SW 1271 (cell line): ENCODE results near the gene ABCB10.
"Not testable (repeated sequence)": the region's sequence is repeated elsewhere in the genome, so short reads cannot be mapped to it uniquely, and the experiment has no call there.

Experiments
- DNase-seq, 2 experiments: peaks; one replicate each; lab custom pipeline; 2025; lab: John Stamatoyannopoulos, UW

ABCB10 gene

DNA sequence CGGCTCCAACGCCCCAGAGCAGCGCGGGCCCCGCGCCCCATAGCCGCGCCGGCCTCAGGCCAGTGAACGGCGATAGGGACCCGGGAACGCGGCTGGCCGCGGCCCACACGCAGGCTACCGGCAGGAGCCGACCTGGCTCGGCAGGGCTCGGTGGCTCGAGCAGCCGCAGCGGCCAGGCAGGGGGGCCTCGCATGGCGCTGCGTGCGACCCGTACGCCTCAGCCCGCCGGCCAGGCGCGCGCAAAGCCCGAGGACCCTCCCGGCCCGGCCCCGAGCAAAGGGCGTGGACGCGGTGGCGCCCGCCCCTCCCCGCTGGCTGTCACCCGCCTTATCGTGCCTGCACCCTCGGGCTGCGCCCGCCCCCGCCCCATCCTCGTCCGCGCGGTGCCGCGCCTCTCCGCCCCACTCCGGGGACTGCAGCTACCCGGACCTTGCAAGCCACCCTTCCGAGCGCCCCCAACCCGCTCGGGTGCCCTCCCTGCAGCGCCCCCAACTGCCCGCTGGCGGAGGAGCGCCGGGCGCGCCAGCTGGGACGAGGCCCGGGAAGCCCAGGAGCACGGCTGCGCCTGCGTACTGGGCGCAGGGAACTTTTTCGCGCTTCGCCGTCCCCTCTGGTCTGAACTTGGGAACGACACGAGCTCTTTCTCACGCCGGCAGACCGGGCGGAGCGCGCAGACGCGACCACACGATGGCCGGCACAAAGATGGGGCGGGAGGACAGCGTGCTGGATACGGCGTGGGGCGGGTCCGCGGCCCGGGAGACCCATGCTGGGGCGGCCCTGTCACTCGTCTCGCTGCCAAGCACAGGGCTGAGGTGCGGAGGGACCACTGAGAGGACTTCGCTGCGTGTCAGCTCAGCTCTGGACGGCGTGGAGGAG is at the start of gene ABCB10:
Gene ABCB10, minus strand, starts transcription at position 248 of the 876 bp plus-strand sequence. Its CDS starts 55 bp downstream, at position 193.
- peak; percentile 57 to 83 for DNase-seq

DNA sequence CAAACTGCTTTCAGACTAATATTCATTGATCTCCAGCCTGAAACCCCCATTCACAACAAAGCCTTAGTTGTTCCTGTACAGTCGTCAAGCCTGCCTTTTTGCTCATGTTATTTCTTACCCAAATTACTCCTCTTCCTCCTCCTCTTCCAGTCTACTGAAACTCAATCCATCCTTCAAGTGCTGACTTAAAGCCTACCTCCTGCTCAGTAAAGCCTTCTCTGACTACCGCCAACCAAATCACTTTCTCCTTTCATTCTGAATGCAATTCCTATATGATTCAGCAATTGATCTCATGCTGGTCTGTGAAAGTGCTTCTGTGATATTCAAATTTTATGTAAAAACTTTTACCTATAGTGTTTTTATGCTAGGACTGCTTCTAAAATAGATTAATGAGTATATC is 48.9 kb upstream of the ABCB10 start:
- no peak for DNase-seq

DNA sequence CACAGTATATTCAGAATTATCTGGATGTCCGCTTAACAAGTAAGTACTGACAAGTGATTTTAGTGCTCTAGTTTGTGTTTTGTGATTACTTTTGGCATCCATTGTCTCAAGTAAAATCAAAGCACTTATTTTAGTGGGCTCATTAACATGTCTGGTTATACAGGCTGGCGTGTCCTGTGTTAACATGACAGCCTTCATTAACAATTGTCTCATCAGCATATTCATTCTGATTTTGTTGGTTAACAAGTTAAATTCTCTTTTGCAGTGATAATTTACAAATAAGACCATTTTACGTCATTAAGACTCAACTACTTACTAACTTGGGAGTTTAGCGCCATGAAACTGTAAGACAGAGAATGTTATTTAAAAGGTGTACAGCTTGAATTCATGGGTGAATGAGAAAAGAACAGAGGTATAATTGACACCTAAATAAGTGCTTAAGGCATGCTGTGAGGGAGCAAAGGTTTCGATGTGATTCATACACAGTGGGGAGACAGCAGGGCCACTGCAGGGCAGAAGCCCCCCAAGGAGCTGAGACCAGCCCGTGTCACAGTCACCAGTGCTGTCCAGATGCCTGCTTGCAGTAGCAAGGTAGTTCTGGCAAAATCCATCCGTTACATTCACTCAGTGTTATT is 45.0 kb upstream of the ABCB10 start:
- no peak for DNase-seq

DNA sequence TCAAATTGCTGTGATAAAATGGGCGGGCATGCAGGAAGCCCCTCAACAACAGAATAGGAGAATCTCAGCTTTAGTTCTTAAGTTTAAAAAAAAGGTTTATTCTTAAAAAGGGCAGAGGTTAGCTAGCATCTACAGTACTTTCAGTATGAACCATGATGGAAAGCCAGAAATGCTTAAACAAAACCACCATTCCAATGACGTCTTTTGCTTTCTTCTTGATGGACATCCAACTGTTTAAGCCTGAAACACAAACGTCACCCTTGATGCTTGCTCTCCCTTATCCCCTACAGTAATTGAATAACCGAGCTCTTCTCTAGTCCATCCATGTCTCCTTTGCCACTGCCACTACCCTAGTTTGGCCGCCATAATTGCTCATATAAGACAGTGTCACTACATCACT is 41.7 kb upstream of the ABCB10 start:
- no peak for DNase-seq

DNA sequence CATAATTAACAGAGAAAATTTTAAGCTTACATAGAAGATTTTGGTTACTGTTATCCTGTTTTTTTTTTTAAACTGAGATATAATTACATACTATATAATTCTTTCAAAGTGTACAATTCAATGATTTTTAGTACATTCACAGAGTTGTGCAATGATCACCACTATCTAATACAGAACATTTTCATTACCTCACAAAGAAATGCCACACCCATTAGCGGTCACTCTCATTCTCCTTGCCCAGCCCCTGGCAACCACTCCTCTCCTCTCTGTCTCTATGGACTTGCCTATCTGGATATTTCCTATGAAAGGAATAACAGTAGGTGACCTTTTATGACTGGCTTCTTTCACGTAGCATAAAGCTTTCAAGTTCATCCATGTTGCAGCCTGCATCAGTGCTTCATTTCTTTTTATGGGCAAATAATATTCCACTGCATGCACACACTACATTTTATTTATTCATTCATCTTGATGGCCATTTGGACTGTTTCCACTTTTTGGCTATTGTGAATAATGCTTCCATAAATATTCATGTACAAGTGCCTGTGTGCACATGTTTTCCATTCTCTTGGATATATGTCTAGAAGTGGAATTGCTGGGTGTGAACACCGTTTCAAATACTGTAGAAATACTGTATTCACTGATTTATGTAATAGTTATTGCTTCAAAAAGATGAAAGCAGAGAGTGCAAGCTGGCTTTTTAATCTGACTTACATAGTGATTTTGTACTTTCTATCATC is 40.9 kb upstream of the ABCB10 start:
- DNase-seq = no peak

DNA sequence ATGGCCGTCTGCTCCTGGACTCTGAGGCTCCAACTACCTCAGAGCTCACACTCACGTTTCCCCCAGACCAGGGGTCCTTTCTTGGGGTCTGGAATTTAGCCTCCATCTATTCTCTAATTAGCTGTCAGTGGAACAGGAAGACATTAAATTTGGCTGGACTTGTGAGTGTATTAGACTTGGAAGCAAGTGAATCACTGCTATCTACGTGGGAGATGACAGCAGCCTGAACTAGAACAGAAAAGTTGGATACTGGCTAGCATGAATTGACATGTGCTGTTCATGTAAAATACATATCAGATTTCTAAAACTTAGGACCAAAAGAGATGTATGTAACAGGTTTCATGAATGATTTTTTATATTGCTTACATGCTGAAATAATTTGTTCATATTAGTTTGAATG is 39.4 kb upstream of the ABCB10 start:
- no peak for DNase-seq

DNA sequence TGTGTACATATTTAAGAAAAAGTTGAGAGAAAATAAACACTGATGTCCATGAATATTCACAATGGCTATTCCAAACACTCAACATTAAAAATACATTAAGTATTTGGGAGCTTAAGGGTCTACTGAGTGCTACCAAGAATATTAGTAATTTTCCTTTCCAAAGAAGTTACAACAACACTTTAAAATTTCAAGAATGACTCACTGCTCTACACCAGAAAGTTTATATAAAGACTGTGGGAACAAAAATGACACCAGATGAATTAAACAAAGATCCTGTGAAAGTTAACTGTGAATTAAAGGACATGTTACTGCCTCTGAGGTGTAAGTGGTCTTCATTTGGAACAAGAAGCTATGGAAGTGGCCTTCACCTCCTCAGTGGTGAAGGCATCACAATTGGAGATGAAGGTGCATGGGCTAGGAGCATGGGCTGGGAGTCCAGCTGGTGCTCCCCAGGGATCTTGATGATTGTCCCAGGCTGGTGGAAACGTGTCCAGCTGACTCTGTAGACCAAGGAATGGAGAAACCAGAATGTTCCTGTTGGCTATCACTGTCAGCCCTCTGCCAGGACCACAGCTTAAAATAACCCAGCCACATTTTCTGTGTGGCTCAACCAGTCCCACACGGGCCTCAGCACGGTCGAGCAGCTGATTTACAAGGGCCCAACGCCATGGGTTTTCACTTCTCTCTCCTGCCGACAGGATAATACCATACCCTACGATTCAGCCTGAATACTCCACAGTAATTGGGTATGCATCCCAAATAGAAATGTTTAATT is 38.6 kb upstream of the ABCB10 start:
- DNase-seq = no peak

DNA sequence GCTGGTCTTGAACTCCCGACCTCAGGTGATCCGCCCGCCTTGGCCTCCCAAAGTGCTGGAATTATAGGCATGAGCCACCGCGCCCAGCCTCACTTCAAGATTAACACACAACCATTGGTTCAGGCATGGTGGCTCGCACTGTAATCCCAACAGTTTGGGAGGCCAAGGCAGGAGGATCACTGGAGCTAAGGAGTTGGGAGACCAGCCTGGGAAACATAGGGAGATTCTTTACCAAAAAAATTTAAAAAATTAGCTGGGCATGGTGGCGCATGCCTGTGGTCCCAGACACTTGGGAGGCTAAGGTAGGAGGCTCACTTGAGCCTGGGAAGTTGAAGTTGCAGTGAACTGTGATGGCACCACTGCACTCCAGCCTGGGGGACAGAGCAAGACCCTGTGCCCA is 37.4 kb upstream of the ABCB10 start:
- DNase-seq = not testable (repeated sequence)

DNA sequence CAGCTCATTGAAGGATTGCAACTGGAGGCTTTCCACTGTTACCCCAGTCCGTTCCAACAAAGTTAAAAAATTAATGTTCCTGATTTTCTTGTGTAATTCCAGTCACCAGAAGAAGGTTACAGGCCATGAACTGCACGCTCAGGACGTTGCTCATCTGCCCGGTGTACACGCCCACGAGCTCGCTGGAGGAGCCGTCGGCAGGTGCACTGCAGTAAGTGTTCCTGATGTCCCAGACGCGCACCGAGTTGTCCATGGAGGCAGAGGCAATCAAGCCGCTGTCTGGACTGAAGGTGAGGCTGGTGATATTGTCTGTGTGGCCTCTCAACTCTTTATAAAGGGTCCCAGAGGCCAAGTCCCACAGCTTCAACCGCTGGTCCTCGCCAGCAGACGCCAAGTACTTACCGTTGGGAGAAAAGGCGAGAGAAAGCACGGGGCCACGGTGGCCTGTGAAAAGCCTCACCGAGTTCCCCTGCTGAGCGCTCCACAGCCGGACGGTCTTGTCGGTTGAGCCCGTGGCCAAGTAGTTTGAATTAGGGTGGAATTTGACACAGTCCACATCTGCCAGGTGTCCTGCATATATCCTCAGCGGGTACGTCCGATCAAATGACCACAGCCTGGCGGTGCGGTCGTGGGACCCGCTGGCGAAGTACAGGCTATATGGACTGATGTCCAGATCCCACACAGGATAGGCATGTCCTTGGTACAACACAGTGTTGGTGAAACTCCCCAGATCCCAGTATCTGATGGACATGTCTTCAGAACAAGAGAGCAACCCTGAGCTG is 35.9 kb upstream of the ABCB10 start:
- DNase-seq = no peak

DNA sequence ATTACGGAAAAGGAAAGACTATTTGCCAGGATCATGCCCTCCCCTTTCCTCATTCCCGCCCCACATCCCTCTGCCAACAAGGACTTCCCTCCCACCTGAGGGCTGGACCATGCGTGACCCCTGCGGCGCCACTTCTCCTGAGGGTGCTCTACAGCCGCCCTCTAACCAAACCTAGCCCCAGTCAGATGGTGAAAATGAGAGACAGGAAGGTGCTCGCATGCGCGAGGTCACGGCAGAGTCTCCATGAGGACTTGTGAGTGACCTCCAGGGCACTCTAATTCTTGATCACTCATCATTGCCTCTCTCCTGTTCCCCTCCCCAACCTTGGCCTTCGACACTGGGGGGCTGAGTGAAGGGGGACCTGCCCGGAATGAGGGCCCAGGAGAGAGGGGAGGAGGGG is 35.3 kb upstream of the ABCB10 start:
- no peak for DNase-seq

DNA sequence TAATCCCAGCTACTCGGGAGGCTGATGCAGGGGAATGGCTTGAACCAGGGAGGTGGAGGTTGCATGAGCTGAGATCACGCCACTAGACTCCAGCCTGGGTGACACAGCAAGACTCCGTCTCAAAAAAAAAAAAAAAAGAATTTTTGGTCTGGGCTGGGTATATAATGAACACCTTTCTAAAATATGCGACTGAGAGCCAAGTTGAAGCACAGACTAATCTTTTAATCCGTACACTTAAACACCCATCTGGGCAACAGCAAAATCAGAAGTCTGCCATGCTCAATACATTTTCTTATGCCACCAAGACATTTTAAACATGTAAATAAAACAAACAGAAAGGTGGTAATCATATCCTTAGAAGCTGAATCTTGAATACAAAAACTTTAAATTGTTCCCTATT is 31.6 kb upstream of the ABCB10 start:
- DNase-seq = no peak

DNA sequence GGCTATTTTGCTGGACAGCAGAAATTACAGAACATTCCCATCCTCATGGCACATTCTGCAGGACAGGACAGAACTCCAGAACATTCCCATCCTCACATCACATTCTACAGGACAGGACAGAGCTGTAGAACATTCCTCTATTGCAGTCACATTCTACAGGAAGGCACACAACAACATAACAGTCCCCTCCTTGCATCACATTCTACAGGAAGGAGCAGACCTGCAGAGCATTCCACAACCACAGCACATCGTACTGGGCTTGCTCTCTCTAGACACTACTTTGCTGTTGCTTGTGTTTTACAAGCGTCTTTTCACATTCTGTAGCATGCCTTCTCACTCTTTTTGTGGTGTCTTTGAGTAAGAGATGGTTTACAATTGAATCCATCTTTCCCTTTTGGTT is 26.8 kb upstream of the ABCB10 start:
- DNase-seq = no peak

DNA sequence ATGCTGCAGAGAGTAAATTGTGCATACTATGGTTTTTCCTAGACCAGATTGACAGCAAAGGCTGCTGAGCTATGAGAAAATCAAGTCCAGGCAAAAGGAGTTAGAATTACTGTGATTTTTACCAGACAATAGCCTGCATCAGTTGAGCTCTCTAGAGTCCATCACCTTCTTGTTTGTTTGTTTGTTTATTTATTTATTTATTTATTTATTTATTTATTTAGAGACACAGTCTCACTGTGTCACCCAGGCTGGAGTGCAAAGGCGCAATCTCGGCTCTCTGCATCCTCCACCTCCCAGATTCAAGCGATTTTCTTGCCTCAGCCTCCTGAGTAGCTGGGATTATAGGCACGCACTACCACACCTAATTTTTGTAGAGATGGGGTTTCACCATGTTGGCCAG is 24.2 kb upstream of the ABCB10 start:
- no peak for DNase-seq

DNA sequence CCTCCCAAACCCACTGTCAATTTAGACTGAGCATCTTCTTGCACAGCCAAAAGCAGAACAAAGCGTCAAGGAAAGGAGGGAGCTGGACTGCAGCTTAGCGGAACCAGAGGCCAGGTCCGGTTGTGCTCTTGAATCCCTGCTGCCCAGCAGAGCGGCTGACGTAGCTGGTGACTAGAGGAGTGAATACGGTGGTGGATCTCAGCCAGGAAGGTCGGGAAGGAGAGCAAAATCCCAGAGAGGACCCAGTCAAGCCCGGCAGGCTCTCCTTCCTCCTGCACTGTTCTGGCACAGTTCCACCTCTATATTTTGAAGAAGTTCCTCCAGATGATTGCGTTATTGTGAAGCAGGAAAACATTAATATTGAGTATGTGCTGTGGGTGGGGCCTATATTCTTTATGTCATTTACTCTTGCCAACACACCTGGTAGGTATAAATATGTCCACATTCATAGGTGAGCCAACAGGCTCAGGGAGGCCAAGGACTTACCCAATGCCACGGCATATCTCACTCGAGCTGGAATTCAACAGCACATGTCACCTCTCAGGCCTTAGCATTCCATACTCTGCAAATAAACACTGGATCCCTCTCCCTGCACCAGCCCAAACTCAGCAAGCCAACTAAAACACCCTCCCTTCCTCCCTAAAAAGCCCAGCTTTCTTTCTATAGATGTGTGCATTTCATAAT is 23.6 kb upstream of the ABCB10 start:
- no peak for DNase-seq

DNA sequence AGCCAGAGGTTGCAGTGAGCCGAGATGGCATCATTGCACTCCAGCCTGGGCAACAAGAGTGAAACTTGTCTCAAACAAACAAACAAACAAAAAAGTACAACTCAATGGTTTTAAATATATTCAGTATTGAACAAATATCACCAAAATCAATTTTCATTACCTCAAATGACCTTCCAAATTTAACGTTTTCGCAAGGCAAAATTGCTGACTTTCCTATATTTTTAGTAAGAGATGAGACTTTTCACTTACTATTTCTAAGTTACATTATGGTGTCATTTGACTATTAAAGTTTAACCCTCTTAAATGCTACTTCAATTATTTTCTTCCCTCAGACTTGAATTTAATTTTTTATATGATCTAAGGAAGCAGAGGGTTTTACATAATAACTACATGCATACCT is 23.0 kb upstream of the ABCB10 start:
- DNase-seq = no peak

DNA sequence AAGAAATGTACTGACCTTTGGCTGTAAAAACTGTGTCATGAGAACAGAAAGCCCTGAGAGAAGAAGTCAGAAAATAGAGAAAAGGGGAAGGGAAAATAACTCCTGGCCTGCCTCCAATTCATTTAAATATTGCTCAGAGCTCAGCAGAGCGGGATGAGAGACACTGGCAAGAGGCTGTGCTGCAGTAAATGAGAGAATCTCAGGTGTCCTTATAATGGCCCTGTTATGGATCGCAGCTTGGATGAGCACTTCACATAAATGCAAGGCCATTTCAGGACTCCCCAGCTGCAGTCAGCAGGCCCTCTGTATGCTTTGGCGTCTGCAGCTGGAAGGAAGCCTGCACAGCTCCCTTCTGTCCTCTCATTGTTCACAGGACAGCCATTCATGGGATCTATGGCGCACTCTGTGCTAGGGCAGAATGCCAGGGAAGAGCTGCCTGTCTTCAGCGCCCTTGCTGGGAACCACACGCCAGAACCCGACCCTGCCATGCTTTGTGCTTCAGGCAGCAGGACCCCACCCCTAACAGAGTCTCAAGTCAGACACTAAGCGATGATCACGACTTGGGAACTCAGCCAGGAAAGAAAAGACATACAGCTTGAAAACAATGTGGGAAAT is 20.7 kb upstream of the ABCB10 start:
- no peak for DNase-seq

DNA sequence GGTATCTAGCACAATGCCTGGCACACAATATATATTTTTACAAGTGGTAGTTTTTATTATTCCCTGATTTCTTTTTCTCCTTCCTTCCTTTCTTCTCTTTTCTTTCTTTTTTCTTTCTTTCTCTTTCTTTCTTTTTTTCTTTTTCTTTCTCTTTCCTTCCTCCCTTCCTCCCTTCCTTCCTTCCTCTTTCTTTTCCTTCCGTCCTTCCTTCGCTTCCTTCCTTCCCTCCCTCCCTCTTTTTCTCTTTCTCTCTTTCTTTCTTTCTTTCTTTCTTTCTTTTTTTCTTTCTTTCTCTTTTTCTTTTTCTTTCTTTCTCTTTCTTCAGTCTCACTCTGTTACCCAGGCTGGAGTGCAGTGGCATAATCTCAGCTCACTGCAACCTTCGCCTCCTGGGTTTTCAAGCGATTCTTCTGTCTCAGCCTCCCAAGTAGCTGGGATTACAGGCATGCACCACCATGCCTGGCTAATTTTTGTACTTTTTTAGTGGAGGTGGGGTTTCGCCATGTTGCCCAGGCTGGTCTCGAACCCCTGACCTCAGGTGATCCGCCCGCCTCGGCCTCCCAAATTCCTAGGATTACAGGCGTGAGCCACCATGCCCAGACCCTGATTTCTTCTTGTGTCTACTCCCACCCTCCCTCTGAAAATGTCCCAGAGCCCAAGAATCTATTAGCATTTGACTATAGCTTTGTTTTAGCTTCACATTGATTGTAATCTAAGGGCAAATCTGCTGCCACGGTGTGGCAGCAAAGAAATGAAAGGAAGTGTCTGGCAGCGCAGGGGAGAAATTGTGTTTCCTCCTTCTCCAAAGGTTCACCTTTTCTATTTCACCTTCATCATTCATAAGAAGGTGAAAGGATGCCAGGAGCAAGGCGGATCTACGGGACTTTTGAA is 19.9 kb upstream of the ABCB10 start:
- DNase-seq = no peak

DNA sequence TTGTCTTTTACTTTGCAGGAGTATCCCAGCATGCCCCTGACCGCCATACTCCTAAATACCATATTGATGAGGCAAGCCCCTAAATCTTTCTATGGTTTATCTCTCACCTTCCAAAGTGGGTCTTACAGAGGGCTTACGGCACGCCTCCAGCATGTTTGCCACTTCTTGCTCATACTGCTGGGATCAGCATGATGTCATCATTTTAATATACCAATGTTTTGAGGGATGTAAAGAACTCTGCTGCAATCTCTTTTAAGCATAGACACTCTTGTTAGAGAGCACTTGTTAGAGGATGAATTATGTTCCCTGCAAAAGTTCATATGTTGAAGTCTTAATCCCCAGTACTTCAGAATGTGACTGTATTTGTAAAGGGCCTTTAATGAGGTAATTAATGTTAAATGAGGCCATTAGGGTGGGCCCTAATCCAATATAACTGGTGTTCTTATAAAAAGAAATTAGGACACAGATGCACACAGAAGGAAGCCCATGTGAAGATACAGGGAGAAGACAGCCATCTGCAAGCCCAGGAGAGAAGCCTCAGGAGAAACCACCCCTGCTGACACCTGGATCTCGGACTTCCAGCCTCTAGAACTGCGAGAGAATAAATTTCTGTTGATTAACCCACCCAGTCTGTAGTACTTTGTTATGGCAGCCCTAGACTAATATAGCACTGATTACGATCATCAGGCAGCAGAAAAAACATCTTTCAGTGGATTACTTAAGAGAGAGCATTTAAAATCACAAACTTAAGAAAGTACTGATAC is 16.4 kb upstream of the ABCB10 start:
- no peak for DNase-seq
